HG02610 (cell line): ENCODE measurements around the gene RNF217.
"Not testable (repeated sequence)": the region's sequence is repeated elsewhere in the genome, so short reads cannot be mapped to it uniquely, and the experiment has no call there.

Experiments
- ATAC-seq: cut with Tn5 transposase; IDR thresholded peaks from one replicate; pipeline ENCODE4 v1.9.1; 2021; ENCODE audit warnings: mild to moderate bottlenecking, moderate library complexity; ENCODE audit not compliant: unreplicated experiment

RNF217 gene

DNA sequence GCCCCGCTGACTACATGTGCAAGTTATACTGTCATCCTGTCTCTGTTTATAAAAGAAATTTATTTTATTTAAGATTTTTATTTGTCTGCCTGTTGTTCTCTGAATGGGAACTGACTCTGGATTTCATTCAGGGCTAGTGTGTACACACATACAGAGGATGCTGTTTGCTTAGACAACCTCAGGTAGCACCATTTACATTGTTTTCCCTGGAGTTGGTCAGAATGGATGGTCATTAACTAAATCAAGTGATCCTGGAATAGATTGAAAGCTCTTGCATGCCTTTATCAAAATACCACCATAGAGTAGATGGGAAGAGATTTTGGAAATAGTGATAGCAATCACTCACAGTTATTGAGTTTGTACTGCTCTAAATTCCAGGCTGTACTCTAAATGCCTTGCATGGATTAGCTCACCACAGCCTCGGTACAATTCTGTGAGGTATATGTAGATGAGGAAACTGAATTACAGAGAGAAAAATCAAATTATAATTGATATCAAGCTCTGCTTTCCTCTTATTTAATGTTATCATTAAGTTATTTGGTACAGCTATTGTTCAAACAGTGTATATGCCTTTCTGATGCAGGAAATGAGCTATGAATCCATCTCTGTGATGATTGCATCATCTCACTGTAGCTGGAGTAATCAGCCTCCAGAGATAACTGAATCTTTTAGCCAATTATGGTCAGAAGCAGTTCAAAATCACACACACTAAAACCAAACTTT lies 51.9 kb downstream of the RNF217 start:
- no peak for ATAC-seq

DNA sequence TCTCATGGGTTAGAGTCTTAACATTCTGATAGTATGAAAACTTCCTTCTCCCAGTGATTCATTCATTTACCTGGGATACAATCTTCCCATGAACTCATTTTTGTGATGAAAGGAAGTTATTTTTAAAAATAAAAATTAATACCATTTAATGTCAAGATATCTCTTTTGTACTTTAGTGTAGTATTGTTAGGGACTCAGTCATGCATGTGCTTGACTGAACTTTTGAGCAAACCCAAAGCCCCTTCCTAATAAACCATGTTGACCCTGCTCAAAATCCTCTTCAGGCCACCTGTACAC lies 52.4 kb downstream of the RNF217 start:
- no peak for ATAC-seq

DNA sequence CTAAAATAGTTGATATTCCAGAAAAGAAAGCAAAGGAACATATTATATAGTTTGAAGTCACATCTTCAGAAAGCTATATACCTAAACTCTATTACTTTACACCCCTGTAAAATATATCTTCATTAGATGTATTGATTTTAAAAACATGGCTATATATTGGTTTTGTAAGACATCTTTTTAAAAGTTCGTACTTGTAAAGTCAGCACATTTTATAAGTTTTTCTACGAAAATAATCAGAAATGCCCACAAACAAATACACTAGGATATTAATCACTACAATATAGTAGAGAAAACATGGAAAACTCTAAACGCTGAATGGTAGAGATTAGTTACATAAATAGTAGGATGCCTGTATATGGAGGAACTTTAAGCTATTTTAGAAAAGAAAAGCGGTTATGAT lies 52.9 kb downstream of the RNF217 start:
- ATAC-seq, result no peak

DNA sequence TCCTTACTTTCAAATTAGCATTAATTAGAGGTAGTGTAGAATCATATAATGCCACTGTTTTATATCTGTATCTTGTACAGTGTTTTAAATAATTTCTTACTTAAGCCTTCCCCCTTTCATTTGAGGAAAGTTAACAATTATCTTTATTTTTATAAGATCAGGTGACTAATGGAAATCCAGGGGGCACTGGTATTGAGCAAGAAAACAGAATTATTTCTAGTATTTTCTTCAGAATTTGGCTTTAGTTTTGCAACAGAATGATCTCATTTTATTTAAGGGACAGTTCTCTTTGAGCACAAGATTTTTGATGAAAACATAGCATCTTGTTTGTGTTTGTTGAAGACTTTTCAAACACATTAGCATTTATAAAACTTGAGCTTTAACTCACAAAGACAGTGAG lies 55.9 kb downstream of the RNF217 start:
- no peak for ATAC-seq

DNA sequence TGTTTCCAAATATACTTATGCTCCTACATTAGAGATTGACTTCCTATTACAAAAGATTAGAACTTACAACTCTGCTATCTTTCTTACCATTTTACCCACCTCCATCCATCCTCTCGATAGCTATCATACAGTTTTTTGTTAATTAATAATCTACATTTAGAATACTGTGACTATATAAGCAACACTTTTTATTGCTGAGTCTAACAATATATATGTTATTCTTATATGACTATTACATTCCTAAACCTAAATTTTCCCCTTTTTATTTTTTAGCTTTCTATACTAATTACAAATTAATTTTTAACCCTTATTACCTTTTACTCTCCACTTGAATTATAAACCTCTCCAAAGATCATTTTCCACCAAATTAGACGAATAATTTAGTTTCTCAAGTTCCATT lies 57.0 kb downstream of the RNF217 start:
- ATAC-seq, result no peak

DNA sequence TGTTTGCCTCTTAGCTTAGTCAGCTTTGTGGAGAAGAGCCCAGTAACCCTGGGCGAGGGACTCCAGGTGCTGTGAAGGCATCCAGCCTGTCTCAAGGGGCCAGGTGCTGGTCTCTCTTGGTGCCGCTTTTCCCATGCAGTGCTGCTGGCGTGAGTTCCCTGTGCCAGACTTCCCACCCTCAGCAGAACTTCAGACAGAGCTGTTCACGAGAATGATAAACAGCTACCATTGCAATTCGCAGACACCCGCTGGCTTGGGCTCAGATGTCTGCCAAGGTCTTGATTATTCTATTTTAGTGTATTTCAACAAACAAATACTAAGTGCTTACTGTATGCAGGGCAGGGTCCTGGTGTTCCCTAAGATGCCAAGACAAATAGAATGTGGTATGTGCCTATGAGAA lies 57.7 kb downstream of the RNF217 start:
- no peak for ATAC-seq

DNA sequence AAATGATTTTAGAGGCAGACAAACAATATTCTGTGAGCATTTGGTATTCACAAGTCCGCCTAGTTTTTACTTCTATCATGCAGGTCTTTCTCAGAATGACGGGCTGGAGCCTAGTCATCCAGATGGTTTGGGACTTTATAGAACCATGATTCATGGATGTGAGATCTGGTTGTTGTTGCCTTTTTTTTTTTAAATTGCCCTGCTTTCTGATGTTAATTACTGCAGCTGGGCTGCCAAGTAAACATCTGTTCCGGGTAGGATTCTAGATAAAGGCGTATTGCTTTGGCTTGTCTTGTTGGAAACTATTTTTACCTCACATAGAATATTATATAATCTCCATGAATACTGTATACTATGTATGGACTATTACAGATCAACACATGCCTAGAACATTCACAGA lies 58.1 kb downstream of the RNF217 start:
- no peak for ATAC-seq

DNA sequence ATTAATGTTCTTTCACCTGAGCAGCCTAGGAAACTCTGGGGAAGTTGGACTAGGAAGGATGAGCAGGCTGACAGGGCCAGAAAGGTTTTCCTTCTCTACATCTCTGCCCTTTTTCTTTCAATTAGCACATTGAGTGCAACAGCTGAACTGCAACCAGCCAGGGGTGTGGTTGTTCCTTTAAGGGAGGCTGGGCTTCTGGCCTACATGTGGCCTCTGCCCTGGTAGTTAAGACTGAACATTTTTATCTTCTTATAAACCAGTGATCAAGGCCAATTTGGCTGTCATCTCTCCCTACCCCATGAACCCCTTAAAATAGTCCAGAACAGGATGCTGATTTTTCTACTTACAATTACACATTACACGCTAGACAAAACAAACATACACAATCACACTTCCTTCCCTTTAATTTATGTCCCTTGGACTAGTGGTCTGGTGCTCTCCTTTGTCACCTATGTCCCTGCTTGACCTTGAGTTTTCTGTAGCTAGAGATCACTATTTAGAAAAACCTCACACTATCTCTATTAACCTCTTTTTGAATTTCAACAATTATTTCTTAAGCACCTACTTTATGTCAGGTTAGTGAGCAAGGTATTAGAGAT lies 60.3 kb downstream of the RNF217 start:
- no peak for ATAC-seq

DNA sequence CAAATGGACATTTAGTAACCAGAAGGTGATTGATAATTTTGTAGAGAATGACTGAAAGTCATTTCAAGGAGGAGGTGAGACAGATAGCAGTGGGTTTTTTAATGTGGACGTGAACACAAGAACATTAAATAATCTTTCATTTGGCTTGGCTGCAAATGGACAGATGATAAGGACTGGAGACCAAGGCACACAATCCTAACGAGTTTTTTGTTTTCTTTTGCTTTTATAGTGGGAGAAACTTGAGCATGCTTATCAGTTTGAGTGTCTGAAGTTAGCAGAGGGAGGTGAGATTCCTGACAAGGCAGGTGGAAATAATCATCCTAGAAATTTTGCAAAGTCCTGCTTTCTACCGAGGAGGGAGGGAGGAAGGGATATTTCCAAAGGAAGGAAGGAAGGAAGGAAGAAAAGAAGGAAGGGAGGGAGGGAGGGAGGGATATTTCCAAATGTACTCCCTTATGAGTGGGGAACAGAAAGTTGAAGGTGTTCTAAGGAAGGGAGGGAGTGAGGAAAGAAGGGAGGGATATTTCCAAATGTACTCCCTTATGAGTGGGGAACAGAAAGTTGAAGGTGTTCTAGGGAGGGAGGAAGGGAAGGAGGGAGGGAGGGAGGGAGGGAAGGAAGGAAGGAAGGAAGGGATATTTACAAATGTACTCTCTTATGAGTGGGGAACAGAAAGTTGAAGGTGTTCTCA lies 63.1 kb downstream of the RNF217 start:
- ATAC-seq, result no peak

DNA sequence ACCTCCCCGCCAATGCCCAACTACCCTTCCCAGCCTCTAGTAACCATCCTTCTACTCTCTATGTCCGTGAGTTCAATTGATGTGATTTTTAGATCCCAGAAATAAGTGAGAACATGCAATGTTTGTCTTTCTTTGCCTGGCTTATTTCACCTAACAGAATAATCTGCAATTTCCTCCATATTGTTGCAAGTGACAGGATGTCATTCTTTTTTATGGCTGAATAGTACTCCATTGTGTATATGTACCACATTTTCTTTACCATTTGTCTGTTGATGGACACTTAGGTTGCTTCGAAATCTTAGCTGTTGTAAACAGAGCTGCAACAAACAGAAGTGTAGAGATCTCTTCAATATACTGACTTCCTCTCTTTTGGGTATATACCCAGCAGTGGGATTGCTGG lies 65.0 kb downstream of the RNF217 start:
- no peak for ATAC-seq

DNA sequence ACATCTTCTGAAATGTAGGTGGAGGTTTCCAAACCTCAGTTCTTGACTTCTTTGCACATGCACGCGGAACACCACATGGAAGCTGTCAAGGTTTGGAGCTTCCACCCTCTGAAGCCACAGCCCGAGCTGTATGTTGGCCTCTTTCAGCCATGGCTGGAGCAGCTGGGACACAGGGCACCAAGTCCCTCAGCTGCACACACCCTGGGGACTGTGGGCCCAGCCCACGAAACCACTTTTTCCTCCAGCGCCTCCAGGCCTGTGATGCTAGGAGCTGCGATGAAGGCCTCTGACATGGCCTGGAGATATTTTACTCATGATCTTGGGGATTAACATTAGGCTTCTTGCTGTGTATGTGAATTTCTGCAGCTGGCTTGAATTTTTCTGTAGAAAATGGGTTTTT lies 68.7 kb downstream of the RNF217 start:
- no peak for ATAC-seq

DNA sequence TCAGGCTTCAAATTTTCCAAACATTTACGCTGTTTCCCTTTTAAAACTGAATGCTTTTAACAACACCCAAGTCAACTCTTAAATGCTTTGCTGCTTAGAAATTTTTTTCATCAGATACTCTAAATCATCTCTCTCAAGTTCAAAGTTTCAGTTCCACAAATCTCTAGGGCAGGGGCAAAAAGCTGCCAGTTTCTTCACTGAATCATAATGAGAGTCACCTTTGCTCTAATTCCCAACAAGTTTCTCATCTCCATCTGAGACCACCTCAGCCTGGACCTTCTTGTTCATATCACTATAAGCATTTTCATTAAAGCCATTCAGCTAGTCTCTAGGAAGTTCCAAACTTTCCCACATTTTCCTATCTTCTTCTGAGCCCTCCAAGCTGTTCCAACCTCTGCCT lies 69.1 kb downstream of the RNF217 start:
- no peak for ATAC-seq

DNA sequence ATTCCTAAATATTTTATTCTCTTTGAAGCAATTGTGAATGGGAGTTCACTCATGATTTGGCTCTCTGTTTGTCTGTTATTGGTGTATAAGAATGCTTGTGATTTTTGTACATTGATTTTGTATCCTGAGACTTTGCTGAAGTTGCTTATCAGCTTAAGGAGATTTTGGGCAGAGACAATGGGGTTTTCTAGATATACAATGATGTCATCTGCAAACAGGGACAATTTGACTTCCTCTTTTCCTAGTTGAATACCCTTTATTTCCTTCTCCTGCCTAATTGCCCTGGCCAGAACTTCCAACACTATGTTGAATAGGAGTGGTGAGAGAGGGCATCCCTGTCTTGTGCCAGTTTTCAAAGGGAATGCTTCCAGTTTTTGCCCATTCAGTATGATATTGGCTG lies 72.7 kb downstream of the RNF217 start:
- not testable (repeated sequence) for ATAC-seq

DNA sequence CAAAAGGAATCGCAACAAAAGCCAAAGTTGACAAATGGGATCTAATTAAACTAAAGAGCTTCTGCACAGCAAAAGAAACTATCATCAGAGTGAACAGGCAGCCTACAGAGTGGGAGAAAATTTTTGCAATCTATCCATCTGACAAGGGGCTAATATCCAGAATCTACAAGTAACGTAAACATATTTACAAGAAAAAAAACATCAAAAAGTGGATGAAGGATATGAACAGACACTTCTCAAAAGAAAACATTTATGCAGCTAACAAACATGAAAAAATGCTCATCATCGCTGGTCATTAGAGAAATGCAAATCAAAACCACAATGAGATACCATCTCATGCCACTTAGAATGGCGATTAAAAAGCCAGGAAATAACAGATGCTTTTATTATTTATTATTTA lies 74.2 kb downstream of the RNF217 start:
- ATAC-seq, result not testable (repeated sequence)

DNA sequence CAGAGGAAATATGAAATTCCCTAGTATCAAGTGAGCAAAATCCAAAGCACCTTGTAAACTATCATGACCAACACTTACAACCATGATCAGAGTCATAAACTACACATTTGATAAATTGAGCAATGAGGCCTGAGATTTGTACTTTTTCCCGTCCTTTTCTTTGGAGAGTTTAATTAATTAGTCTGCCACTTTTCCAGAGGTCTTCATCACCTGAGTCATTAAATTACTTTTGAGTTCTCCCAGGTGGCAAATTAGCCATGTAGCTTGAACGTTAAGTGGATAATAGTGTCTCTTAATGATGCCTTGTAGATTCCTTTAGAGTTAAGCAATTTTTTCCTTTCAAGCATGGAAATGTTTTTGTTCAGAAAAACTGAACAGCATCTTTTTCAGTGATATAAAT lies 75.6 kb downstream of the RNF217 start:
- ATAC-seq, result no peak

DNA sequence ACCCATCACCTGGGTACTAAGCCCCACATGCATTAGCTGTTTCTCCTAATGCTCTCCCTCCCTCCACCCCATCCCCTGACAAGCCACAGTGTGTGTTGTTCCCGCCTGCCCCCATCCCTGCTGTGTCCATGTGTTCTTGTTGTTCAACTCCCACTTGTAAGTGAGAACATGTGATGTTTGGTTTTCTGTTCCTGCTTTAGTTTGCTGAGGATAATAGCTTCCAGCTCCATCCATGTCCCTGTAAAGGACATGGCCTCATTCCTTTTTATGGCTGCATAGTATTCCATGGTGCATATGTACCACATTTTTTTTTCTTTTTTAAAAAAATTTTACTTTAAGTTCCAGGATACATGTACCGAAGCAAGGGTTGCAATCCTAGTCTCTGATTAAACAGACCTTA lies 76.7 kb downstream of the RNF217 start:
- no peak for ATAC-seq

DNA sequence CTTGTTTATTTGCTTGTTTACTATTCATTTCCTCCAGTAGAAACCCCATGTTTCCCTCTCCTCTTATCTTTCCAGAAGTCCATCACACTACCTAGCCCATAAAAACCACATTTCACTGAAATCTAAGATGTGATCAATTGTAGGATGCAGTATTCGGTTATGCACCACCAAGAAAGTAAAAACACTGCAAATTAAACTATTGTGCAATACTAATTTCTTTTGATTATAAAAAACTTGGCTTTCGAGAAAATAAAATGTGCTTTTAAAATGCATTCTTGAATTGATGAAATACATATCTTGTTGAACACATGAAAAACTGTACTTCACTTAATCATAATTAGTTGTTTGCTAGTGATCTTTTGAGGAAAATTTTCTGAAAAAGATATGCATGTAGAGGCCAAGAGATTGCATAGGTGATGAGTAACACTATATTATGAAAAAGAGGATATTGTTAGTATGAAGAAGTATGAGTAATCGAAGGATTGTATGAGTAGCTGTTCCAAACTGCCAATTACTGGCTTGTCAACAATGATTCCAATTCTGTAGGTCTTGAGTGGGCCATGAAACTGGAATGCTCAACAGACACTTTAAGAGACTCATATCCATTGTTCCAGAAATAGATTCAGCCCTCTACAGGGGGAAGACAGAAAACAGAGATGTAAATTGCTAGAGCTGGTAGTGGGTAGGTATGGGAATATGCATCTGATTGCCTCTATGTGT lies 79.7 kb downstream of the RNF217 start:
- no peak for ATAC-seq

DNA sequence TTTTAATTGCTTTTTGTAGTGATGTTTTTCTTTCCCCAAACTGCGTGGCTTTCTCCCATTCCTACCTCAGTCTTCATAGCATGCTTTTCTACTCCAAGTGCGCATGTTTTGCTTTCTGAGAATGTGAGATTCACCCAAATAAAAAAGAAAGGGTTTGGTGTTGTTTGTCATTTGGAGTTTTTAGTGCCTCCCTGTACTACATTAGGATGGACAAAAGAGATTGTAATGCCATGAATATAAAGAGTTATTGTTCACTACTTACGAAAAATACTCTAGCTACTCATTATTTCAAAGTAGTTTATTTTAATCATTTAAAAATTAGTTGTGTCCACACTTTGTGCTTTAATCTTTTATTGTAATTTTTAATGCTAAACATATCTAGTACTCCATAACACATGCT lies 81.8 kb downstream of the RNF217 start:
- no peak for ATAC-seq

DNA sequence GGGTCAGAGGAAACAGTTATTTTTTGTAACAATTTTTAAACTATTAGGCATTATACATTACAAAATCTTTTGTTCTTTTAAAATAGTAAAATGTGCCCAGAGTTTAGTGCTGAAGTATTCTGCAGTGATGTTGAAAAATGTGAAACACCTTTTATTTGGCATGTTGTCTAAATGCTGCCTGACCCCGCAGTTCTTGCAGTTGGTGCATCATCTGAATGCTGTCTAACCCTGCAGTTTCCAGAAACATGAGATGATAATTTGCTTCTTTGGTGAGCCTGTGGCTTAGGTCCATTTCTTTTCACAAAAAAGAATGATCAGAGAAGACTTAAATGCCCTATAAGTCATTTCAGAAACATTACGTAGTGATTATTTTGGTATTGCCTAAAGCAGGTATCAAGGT lies 82.4 kb downstream of the RNF217 start:
- no peak for ATAC-seq

DNA sequence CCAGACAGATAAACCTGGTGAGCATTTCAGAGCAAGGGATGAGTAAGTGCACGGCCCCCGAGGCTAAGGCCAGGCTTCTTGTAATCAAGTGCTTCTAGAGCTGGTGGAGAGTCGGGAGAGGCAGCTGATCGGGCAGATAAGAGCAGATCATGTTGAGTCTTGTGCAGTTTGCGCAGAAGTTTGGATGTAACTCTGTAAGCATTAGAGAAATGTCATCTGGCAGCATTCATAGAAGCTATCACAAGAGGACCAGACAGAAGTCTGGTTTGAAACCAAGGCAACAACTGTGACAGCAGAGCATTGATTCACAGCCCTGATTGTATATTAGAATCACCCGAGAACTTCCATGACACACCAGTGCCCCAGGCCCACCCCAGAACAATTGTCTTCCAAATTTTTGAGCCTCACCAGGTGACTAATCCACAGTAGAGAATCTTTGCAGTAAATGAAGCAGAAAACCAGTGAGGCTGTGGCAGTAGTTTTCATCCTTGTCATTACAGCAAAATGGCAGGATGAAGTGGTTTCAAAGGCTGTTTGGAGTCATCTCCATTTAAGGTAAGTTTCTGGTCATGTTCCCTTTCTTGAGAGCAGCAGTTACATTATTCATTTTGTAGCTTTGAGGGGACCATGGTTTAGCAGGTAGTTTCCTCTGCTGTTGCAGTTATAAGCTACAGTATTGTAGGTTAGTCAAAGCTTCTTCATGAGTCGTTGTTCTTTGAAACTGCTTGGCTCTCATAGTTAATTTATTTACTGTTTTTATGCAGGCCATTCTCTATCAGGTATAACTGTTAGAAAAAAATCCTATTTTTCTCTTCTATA lies 84.1 kb downstream of the RNF217 start:
- ATAC-seq, result no peak

DNA sequence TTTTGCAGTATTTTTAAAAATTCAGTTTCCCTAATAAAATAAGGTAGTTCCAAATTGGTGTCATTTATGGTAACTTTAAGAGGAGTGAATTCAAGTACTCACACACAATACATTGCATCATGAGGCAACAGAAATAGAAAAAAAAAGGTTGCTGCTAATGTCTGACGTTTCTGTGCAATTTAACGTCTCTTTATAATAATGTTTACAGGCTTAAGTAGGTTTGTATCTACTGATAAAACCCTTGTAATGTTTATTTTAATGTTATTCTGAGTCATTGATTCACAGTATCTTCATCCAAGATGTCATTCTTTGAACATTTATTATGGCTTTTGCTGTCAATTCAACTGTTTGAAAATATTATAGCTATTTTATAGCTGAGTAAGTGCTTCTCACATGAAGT lies 86.0 kb downstream of the RNF217 start:
- ATAC-seq, result no peak
